ENCODE results near the gene VAT1.

GRCh38 chr17:43027091-43028032, 5.2 kb upstream of the VAT1 start:
- TF ChIP-seq POLR2AphosphoS5 (IDR thresholded peaks at IDR 0.05) = no peak
- TF ChIP-seq, protein P1, sequence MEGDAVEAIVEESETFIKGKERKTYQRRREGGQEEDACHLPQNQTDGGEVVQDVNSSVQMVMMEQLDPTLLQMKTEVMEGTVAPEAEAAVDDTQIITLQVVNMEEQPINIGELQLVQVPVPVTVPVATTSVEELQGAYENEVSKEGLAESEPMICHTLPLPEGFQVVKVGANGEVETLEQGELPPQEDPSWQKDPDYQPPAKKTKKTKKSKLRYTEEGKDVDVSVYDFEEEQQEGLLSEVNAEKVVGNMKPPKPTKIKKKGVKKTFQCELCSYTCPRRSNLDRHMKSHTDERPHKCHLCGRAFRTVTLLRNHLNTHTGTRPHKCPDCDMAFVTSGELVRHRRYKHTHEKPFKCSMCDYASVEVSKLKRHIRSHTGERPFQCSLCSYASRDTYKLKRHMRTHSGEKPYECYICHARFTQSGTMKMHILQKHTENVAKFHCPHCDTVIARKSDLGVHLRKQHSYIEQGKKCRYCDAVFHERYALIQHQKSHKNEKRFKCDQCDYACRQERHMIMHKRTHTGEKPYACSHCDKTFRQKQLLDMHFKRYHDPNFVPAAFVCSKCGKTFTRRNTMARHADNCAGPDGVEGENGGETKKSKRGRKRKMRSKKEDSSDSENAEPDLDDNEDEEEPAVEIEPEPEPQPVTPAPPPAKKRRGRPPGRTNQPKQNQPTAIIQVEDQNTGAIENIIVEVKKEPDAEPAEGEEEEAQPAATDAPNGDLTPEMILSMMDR (IDR thresholded peaks at IDR 0.05) = no peak
- no peak for TF ChIP-seq POLR2A (IDR thresholded peaks at IDR 0.05)
